ENCODE data around the gene CLHC1.

Gene CLHC1

DNA sequence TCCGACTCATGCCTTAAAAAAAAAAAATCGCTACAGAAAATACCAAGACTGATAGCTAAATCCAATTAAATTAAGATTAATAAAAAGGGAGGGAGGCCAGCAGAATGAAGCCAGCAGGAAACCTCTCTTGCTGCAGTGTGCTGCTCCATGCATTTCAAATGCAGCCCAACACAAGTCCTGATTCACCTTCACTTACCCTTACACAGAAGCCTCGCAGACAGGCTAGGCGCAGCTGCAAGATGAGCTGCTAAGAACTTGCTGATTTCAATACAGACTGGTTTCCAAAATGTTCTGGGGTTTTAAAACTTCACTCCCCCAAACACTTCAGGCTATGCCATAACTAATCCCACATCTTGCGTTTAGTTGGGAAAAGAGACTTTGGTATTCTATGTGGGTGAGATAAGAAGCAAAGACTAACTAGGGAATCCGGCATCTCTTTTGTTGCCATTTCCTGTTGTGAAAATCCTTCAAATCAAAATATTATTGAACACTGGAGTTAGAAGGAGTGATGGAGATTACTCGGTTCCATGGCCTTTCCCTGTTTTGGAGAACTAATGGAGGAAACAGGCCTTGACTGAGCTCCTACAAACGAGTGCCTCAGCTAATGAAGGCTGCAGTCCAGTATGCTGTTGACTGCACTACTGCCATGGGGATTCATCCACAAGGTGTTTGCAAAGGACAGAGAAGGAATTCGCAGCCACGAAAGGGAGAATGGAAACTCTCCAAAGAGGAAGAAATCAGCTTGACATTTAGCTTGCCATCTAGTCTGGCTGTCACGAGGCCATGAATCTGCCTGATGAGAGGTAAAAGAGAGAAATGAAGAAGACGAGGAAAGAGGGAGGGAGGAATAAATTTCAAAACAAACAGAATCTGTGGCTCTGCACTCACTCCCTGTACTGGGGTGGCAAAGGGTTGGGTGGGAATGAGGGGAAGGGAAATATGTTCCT lies 67.3 kb downstream of the CLHC1 start:
- Histone ChIP-seq H3K9ac (ENCODE audit: low read length) (no peak overlapping the region), H3K9me3 (ENCODE audit: low read length) (no peaks in the 10 kb centered on the region), H3K27me3 (ENCODE audit: control insufficient read depth in 1 of 2, insufficient read depth in 2 of 2, low read length in 2 of 2) (no peaks in the 10 kb centered on the region), H3K27ac (ENCODE audit: low read depth, low read length) (no peak overlapping the region), H3K4me1 (ENCODE audit: insufficient read depth, low read length) (peaks cover 35% of the 10 kb centered on the region), H3K4me3 (ENCODE audit: low read depth in 1 of 2, low read length in 2 of 2) (no peak overlapping the region), H3K36me3 (ENCODE audit: insufficient read depth, low read length) (no peaks in the 10 kb centered on the region)

DNA sequence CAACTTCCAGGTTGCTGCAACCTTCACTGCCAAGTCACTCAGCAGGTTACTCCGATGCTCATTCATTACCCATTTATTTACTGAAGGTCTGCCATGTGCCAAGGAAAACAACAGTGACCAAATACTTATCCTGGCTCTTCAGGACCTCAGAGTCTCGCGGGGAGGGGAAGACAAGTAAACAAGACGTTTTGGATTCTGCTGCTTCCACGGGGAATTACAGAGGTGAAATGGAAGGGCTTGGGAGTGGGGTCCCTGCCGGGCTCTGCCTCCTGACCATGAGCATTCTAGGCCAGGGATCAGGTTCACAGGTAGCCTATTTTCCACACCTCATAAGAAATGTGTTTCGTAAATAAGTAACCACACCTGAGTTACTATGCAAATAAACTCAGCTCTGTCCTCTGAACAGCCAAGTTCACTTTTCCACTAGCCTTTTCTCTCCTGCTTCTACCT lies 68.1 kb downstream of the CLHC1 start:
- Histone ChIP-seq H3K4me1 (ENCODE audit: insufficient read depth, low read length) (peaks cover 37% of the 10 kb centered on the region), H3K9me3 (ENCODE audit: low read length) (no peaks in the 10 kb centered on the region), H3K27ac (ENCODE audit: low read depth, low read length) (no peak overlapping the region), H3K9ac (ENCODE audit: low read length) (no peak overlapping the region), H3K36me3 (ENCODE audit: insufficient read depth, low read length) (no peaks in the 10 kb centered on the region), H3K27me3 (ENCODE audit: control insufficient read depth in 1 of 2, insufficient read depth in 2 of 2, low read length in 2 of 2) (no peaks in the 10 kb centered on the region), H3K4me3 (ENCODE audit: low read depth in 1 of 2, low read length in 2 of 2) (no peak overlapping the region)

DNA sequence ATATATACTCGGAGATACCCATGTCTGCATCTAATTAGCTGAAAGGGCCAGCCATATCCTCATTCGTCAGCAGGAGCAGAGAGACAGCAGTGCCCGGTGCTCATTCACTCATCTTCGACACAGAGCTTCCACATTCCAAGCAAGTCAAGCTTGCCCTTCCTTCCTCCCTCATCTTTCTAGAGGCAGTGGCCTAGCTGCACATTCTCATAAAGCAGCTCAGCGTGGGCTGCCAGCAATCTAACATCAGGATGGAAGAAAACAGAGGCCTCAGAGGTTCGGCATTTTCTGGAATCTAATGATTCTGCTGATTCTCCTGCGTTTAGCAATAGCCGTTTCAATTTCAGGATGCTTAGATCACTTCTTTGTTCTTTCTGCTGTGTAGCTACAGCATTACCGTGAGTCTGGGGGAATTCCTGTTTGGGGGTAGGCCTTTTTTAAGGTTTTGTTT lies 68.8 kb downstream of the CLHC1 start:
- Histone ChIP-seq H3K36me3 (ENCODE audit: insufficient read depth, low read length) (no peaks in the 10 kb centered on the region), H3K9me3 (ENCODE audit: low read length) (no peaks in the 10 kb centered on the region), H3K27me3 (ENCODE audit: control insufficient read depth in 1 of 2, insufficient read depth in 2 of 2, low read length in 2 of 2) (no peaks in the 10 kb centered on the region), H3K4me1 (ENCODE audit: insufficient read depth, low read length) (peaks cover 34% of the 10 kb centered on the region), H3K9ac (ENCODE audit: low read length) (no peak overlapping the region), H3K27ac (ENCODE audit: low read depth, low read length) (no peak overlapping the region), H3K4me3 (ENCODE audit: low read depth in 1 of 2, low read length in 2 of 2) (no peak overlapping the region)

DNA sequence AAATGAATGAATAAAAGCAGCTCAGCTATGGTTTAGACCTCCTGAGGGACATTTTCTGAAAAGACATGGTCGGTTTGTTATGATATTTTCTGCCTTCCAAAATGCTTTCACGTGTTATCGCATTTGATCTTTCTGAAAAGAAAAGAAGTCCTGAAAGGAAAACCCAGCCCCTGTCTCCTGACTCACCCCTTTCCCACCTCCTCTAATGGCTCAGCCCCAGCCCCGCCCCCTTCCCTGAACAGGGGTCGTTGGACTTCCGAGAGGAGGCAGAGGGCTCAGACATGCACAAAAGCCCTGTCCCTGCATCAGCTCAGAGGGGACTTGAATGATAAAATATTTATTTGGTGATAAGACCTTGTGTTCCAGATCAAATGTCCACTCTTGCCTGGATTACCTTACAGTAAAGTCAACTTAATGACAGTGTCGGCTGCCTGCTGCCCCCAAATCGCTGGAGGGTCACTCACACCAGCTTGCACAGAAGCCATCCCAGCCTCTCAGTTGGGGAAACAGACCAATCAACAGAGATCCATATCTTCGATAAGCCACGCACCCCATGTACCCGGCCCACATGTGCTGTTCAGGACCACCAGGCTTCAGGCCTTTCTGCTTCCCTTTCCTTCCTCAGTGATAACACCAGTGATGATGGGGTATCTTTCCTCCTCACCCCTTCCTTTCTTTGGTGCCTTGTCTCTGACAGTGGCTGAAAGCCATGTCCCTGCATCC lies 69.6 kb downstream of the CLHC1 start:
- Histone ChIP-seq H3K27me3 (ENCODE audit: control insufficient read depth in 1 of 2, insufficient read depth in 2 of 2, low read length in 2 of 2) (no peaks in the 10 kb centered on the region), H3K27ac (ENCODE audit: low read depth, low read length) (no peak overlapping the region), H3K9me3 (ENCODE audit: low read length) (no peaks in the 10 kb centered on the region), H3K9ac (ENCODE audit: low read length) (no peak overlapping the region), H3K4me3 (ENCODE audit: low read depth in 1 of 2, low read length in 2 of 2) (no peak overlapping the region), H3K36me3 (ENCODE audit: insufficient read depth, low read length) (no peaks in the 10 kb centered on the region), H3K4me1 (ENCODE audit: insufficient read depth, low read length) (peaks cover 34% of the 10 kb centered on the region)

DNA sequence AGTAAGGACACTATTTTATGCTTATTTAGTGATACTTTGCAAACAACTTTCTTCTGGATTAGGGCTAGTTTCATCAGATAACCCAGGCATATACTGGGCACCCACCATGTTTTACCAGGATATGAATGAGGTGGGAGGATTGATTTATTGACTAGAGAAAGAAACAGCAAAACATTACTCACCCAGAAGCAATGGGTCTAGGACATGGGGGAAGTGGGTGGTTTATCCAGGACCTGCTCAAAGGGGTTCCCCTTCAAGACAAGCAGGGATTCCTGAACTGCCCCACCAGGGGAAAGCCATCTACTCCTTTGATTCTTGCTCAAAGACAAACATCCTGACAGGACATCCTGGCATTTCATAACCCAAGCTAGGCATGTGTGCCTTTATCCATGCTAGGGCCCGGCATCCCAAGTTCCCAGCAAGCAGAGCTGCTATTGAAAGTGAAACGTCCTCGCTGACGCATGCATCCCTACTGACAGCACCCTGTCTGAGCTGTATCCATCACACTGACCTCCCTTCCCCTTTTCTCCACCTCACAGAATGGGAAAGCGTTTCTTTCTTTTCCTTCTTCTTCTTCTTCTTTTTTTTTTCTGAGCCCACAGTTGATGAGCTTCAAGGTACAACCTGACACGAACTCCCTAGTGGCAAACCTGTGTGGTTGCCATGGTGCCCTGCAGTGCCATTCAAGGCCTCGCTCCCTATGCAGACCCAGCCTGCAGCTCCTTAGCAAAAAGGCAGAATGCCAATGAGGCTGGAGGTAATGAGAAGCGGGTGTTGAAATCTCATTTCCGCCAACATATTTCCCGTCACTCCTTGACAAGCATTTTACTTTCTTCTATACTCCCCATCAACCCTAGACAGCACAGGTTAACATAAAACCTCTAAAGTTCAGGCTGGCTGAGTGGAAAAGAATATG lies 70.5 kb downstream of the CLHC1 start:
- no peaks in the 10 kb centered on the region for H3K27me3 ChIP-seq (ENCODE audit: control insufficient read depth in 1 of 2, insufficient read depth in 2 of 2, low read length in 2 of 2)
- H3K9ac ChIP-seq (ENCODE audit: low read length) = no peak overlapping the region
- H3K27ac ChIP-seq (ENCODE audit: low read depth, low read length) = no peak overlapping the region
- no peaks in the 10 kb centered on the region for H3K9me3 ChIP-seq (ENCODE audit: low read length)
- peaks cover 41% of the 10 kb centered on the region for H3K4me1 ChIP-seq (ENCODE audit: insufficient read depth, low read length)
- no peaks in the 10 kb centered on the region for H3K36me3 ChIP-seq (ENCODE audit: insufficient read depth, low read length)
- no peak overlapping the region for H3K4me3 ChIP-seq (ENCODE audit: low read depth in 1 of 2, low read length in 2 of 2)

DNA sequence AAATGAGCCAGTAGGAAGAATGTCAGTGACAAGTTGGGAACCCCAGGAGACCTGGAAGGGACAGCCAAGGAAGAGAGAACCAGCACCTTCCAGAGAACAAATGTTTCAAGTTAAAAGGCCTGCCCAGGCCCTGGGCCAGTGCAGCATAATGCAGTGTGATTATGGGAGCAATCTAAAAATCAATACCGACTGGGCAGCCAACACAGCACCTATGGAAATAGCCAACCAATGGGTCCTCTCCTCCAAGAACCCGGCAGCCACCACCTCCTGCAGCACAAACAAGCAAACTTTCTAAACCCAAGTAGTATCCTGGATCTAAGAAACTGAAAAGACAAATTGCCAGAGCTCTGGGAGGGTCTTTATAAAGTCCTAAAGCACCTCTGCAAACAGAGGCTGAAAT lies 71.7 kb downstream of the CLHC1 start:
- peaks cover 50% of the 10 kb centered on the region for H3K4me1 ChIP-seq (ENCODE audit: insufficient read depth, low read length)
- no peak overlapping the region for H3K9ac ChIP-seq (ENCODE audit: low read length)
- H3K9me3 ChIP-seq (ENCODE audit: low read length) = no peaks in the 10 kb centered on the region
- no peak overlapping the region for H3K27ac ChIP-seq (ENCODE audit: low read depth, low read length)
- no peak overlapping the region for H3K4me3 ChIP-seq (ENCODE audit: low read depth in 1 of 2, low read length in 2 of 2)
- no peaks in the 10 kb centered on the region for H3K27me3 ChIP-seq (ENCODE audit: control insufficient read depth in 1 of 2, insufficient read depth in 2 of 2, low read length in 2 of 2)
- no peaks in the 10 kb centered on the region for H3K36me3 ChIP-seq (ENCODE audit: insufficient read depth, low read length)

DNA sequence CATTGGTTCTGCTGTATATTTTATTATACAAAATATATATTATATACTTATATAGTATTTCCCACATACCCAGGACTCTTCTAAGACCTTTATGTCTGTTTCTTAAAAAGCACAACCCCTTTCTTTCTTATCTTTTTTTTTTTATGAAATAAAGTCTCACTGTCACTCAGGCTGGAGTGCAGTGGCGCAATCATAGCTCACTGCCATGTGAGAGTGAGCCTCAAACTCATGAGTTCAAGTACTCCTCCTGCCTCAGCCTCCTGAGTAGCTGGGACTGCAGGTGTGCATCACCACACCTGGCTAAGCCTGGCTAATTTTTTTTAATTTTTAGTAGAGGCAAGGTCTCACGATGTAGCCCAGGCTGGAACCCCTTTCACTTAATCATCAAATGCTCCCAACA lies 72.3 kb downstream of the CLHC1 start:
- Histone ChIP-seq H3K9ac (ENCODE audit: low read length) (no peak overlapping the region), H3K4me1 (ENCODE audit: insufficient read depth, low read length) (peaks cover 55% of the 10 kb centered on the region), H3K9me3 (ENCODE audit: low read length) (no peaks in the 10 kb centered on the region), H3K27me3 (ENCODE audit: control insufficient read depth in 1 of 2, insufficient read depth in 2 of 2, low read length in 2 of 2) (no peaks in the 10 kb centered on the region), H3K36me3 (ENCODE audit: insufficient read depth, low read length) (no peaks in the 10 kb centered on the region), H3K27ac (ENCODE audit: low read depth, low read length) (no peak overlapping the region), H3K4me3 (ENCODE audit: low read depth in 1 of 2, low read length in 2 of 2) (no peak overlapping the region)

DNA sequence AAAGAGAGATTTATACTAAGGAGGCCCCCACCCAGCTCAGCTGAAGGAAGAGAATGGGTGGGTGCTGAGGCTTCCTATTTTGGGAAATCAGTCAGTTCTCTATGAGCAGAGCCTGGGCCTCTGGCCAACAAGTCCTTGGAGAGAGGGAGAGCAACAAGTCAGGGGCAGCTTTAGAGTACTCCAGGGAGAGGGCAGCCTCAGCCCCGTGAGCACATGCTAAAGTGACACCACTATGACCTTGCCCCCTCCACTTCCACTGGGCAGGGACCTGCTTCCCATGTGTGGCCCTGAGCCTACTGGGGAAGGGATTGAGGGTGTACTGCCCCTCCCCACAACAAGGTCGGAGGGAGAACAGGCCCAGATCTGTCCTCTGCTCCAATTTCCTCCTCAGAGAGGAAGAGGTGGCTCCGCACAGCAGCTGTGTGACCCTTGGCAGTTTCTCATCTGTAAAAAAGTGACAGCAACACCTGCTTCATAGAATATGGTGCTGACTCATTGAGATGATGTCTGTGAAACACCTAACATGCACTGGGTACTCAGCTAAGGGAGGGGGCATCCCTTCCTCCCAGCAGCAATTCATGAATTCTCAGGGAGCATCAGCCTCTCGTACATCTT lies 72.9 kb downstream of the CLHC1 start:
- Histone ChIP-seq H3K36me3 (ENCODE audit: insufficient read depth, low read length) (no peaks in the 10 kb centered on the region), H3K4me3 (ENCODE audit: low read depth in 1 of 2, low read length in 2 of 2) (no peak overlapping the region), H3K27me3 (ENCODE audit: control insufficient read depth in 1 of 2, insufficient read depth in 2 of 2, low read length in 2 of 2) (no peaks in the 10 kb centered on the region), H3K9me3 (ENCODE audit: low read length) (no peaks in the 10 kb centered on the region), H3K4me1 (ENCODE audit: insufficient read depth, low read length) (peaks cover 61% of the 10 kb centered on the region), H3K27ac (ENCODE audit: low read depth, low read length) (no peak overlapping the region), H3K9ac (ENCODE audit: low read length) (no peak overlapping the region)

DNA sequence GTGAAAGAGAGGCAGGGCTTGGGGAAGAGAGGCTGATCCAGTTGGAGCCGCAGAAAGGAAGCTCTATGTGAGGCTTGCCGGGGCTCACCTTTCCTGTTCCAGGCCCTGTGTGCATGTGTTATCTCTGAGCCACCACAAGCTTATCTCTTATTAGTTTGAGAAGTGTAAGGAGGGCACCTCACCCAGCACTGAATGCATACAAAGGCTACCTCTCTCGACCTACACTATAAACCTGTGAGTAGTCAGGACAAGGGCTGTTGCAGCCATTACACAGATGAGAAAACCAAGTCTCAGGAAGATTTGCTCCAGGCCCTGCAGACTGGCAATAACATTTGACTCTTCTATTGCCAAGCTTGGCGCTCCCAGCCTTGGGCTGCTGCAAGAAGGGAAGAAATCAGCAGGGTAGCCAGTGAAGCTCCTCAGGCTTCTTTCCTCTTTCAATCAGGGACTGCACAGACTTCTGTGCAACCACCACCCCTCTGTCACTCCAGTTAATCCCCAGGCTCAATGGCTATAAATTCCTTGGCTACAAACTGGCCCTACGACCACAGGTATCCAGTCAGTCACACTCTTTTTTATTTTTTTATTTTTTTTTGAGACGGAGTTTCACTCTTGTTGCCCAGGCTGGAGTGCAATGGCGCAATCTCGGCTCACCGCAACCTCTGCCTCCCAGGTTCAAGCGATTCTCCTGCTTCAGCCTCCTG lies 73.8 kb downstream of the CLHC1 start:
- H3K36me3 ChIP-seq (ENCODE audit: insufficient read depth, low read length) = no peaks in the 10 kb centered on the region
- H3K9ac ChIP-seq (ENCODE audit: low read length) = no peak overlapping the region
- no peaks in the 10 kb centered on the region for H3K9me3 ChIP-seq (ENCODE audit: low read length)
- no peak overlapping the region for H3K4me3 ChIP-seq (ENCODE audit: low read depth in 1 of 2, low read length in 2 of 2)
- no peak overlapping the region for H3K27ac ChIP-seq (ENCODE audit: low read depth, low read length)
- H3K27me3 ChIP-seq (ENCODE audit: control insufficient read depth in 1 of 2, insufficient read depth in 2 of 2, low read length in 2 of 2) = no peaks in the 10 kb centered on the region
- peaks cover 64% of the 10 kb centered on the region for H3K4me1 ChIP-seq (ENCODE audit: insufficient read depth, low read length)

DNA sequence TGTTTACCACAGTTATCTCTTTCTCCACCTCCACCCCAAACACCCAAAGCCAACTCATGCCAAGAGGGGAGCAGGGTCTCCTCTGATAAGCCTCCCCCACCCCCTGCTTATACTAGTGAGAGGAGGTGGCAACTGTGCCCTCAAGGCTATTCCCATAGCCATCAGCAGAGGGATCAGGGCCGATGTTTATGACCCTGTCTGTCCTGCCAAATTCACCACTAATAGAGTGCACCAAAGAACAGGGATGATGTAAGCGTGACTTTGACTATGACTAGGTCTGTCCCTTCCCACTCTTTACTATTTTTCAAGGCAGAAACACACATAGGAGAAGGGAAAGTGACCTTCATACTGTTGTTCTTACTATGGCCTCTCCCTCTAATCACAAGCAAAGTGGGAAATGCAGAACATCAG lies 74.6 kb downstream of the CLHC1 start:
- Histone ChIP-seq H3K36me3 (ENCODE audit: insufficient read depth, low read length) (no peaks in the 10 kb centered on the region), H3K9me3 (ENCODE audit: low read length) (no peaks in the 10 kb centered on the region), H3K4me3 (ENCODE audit: low read depth in 1 of 2, low read length in 2 of 2) (no peak overlapping the region), H3K4me1 (ENCODE audit: insufficient read depth, low read length) (peaks cover 64% of the 10 kb centered on the region), H3K9ac (ENCODE audit: low read length) (no peak overlapping the region), H3K27ac (ENCODE audit: low read depth, low read length) (peak overlapping the region; percentile 20), H3K27me3 (ENCODE audit: control insufficient read depth in 1 of 2, insufficient read depth in 2 of 2, low read length in 2 of 2) (no peaks in the 10 kb centered on the region)

All from muscle layer of colon (tissue), 2 donors.